Esophagus muscularis mucosa (tissue), 2 donors: ENCODE measurements around the gene PRAMEF9.
"Not testable (repeated sequence)": the region's sequence is repeated elsewhere in the genome, so short reads cannot be mapped to it uniquely, and the experiment has no call there.

Experiments used
- POLR2A ChIP-seq: fragments of 450-650 bp; IDR thresholded peaks from one replicate; pipeline ENCODE4 v1.6.1; 2017; ENCODE audit warnings: antibody characterized with exemption, moderate library complexity, mild to moderate bottlenecking, low read depth
- POLR2AphosphoS5 ChIP-seq, 2 donors: sonication (generic); formaldehyde crosslinking; IDR thresholded peaks; one replicate each; pipeline ENCODE4 v1.6.1; 2017; ENCODE audit warnings: antibody characterized with exemption in 2 of 2

DNA sequence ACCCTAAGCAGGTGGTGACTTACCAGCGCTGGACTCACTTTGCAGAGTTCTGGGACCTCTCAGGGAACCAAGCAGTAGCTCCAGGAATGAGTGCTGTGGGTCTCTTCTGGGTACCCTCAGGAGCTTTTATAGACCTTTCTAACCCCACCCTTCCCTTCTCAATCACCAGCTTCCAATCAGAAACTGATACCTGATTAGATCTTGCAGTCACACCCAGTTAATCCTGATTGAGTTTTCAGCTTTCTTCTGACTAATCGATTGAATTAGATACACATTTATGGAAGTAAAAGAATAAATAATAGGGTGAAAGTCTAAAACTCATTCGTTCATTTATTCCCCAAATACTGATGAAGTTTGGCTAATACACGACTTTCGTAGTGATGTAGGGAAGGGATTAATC lies 29.7 kb downstream of the PRAMEF9 start, which contains the start of gene PRAMEF13:
- TF ChIP-seq POLR2AphosphoS5 (IDR thresholded peaks at IDR 0.05); POLR2A: not testable (repeated sequence)
